Fibroblast of mammary gland (primary cell): ENCODE measurements around the gene SMC5.

Source experiments
- DNase-seq: peaks from one replicate; pipeline ENCODE4 v3.0.0-alpha.2; 2010; ENCODE audit warnings: low read depth
- H3K4me3 ChIP-seq: 2 replicates; pipeline ENCODE4 v1.5.1; 2011; ENCODE audit warnings: low read depth, mild to moderate bottlenecking, low read length, moderate library complexity; ENCODE audit not compliant: control insufficient read depth
- CTCF ChIP-seq: conservative IDR thresholded peaks from 2 replicates; pipeline ENCODE4 v1.5.1; 2011; ENCODE audit warnings: low read depth, low read length, inconsistent platforms; ENCODE audit not compliant: control insufficient read depth, insufficient read depth

The SMC5 gene

GRCh38 chr9:70352356-70352755 lies 93.6 kb downstream of the SMC5 start:
- peak; percentile 88 for DNase-seq
- H3K4me3 ChIP-seq: no peak overlapping the region
- TF ChIP-seq CTCF: no peak

GRCh38 chr9:70352802-70353201 lies 94.0 kb downstream of the SMC5 start:
- TF ChIP-seq CTCF: peak; percentile 48
- DNase-seq: peak; percentile 25
- no peak overlapping the region for H3K4me3 ChIP-seq

- TF ChIP-seq CTCF: no peak
- H3K4me3 ChIP-seq: no peak overlapping the region
- DNase-seq: no peak
Measured at GRCh38 chr9:70355801-70356200, 97.0 kb downstream of the SMC5 start.

GRCh38 chr9:70362952-70363351 lies 104.2 kb downstream of the SMC5 start:
- no peak for TF ChIP-seq CTCF
- peak; percentile 67 for DNase-seq
- H3K4me3 ChIP-seq: no peak overlapping the region

- no peak for TF ChIP-seq CTCF
- DNase-seq: no peak
- H3K4me3 ChIP-seq: no peak overlapping the region
Measured at GRCh38 chr9:70363760-70364159, 105.0 kb downstream of the SMC5 start.

- no peak overlapping the region for H3K4me3 ChIP-seq
- TF ChIP-seq CTCF: no peak
- DNase-seq: no peak
Measured at GRCh38 chr9:70367305-70367930, 108.6 kb downstream of the SMC5 start.

- DNase-seq: no peak
- TF ChIP-seq CTCF: no peak
- no peak overlapping the region for H3K4me3 ChIP-seq
Measured at GRCh38 chr9:70374962-70375618, 116.3 kb downstream of the SMC5 start.
